Measurements from ENCODE around the gene LYRM4. TPM values are rescaled to one million over a fixed set of nuclear protein-coding genes. Genes with fewer than 3 reads are reported as not detected.

LYRM4 gene
- total and polyA plus RNA-seq, 8 donors: 25.2 to 47.4 (median 42.0) TPM

DNA sequence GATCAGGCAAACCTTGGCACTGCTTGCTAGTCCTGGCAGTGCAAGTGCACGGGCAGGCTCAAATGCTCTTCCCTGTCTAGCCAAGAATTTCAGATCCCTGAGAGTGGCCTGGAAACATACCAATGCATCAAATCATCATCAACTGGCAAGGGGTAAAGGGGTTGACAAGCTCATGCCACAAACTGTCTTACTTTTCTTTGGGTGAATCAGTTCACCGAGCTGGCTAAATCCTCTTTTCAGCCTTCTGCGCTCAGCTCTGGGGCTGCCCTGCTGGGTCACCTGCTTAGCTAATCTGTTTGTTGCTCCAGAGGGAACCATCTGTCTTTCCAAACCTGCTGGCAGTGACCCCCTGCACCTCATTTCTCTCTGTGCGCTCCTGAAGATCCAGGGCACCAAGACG is 59.5 kb downstream of the LYRM4 start:
- intact Hi-C loops (cut with DNase I): no loop called here
- Histone ChIP-seq H3K4me1 (peaks cover 13 to 18% of the 10 kb centered on the region in 2 donors), H3K27ac (no peak overlapping the region), H3K27me3 (no peaks in the 10 kb centered on the region), H3K9me3 (no peaks in the 10 kb centered on the region), H3K36me3 (no peaks in the 10 kb centered on the region), H3K4me3 (no peak overlapping the region)
- ATAC-seq: no peak
- no peak for DNase-seq
- TF ChIP-seq, protein P1, sequence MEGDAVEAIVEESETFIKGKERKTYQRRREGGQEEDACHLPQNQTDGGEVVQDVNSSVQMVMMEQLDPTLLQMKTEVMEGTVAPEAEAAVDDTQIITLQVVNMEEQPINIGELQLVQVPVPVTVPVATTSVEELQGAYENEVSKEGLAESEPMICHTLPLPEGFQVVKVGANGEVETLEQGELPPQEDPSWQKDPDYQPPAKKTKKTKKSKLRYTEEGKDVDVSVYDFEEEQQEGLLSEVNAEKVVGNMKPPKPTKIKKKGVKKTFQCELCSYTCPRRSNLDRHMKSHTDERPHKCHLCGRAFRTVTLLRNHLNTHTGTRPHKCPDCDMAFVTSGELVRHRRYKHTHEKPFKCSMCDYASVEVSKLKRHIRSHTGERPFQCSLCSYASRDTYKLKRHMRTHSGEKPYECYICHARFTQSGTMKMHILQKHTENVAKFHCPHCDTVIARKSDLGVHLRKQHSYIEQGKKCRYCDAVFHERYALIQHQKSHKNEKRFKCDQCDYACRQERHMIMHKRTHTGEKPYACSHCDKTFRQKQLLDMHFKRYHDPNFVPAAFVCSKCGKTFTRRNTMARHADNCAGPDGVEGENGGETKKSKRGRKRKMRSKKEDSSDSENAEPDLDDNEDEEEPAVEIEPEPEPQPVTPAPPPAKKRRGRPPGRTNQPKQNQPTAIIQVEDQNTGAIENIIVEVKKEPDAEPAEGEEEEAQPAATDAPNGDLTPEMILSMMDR (IDR thresholded peaks at IDR 0.05): no peak

DNA sequence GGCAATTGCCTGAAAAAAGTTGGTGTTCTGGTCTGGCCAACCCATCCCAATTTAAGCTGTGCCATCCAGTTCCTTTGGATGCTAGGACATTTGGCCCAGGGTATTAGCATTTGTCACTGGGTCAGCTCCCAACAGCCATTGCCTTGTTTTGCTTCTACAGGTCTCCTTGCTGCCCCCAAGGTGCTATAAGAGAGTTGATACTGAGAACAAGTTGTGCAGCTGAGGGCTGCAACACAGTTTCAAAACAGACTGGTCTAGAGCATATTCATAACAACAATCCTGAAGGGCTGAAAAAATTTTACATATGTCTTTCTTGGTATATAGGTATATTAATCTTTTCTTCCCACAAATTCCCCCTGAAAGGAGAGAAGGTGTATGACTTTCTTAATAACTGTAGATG is 61.0 kb downstream of the LYRM4 start:
- no peak overlapping the region for H3K27ac ChIP-seq
- H3K4me1 ChIP-seq: peaks cover 0 to 6% of the 10 kb centered on the region in 2 donors
- no peak overlapping the region for H3K4me3 ChIP-seq
- TF ChIP-seq, protein P1 (IDR thresholded peaks at IDR 0.05): no peak
- intact Hi-C loops (cut with DNase I): no loop called here
- H3K27me3 ChIP-seq: no peaks in the 10 kb centered on the region
- DNase-seq (no peak), ATAC-seq (no peak)
- H3K36me3 ChIP-seq: no peaks in the 10 kb centered on the region
- H3K9me3 ChIP-seq: no peaks in the 10 kb centered on the region

DNA sequence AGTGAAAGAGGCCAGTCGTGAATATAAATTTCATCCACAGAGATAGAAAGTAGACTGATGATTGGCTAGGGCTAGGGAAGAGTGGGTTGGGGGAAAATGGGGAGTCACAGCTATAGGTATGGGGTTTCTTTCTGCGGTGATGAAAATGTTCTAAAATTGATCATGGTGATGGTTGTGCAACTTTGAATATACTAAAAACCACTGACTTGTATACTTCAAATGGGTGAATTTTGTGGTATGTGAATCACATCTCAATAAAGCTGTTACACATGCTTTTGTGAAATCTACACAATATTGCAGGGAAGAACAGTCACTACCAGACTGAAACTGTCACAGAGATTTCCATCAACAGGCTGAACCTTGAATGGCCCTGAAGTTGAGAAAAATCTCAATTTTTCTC is 61.5 kb downstream of the LYRM4 start:
- no peak overlapping the region for H3K27ac ChIP-seq
- no peaks in the 10 kb centered on the region for H3K27me3 ChIP-seq
- H3K4me1 ChIP-seq: peaks cover 0 to 2% of the 10 kb centered on the region in 2 donors
- no peak overlapping the region for H3K4me3 ChIP-seq
- intact Hi-C loops (cut with DNase I): no loop called here
- ATAC-seq (no peak), DNase-seq (no peak)
- H3K36me3 ChIP-seq: no peaks in the 10 kb centered on the region
- TF ChIP-seq, protein P1 (IDR thresholded peaks at IDR 0.05): no peak
- no peaks in the 10 kb centered on the region for H3K9me3 ChIP-seq

DNA sequence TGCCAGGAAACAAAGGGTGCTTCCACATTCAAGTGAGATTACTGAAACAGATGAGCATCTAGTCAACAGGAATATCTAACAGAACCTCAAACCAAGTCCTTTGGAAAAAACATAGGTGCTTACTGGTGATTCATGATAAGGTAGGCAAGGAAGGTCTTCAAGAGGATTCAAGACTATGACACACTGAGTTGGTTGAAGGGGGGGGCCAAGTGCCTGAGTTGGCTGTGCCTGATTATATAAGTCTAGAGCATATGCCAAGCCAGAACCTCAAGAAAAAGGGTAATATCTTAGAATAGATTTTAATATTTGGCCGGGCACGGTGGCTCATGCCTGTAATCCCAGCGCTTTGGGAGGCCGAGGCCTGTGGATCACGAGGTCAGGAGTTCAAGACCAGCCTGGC is 63.7 kb downstream of the LYRM4 start:
- TF ChIP-seq, protein P1 (IDR thresholded peaks at IDR 0.05): no peak
- intact Hi-C loops (cut with DNase I): no loop called here
- Histone ChIP-seq H3K4me3 (no peak overlapping the region), H3K9me3 (no peaks in the 10 kb centered on the region), H3K36me3 (no peaks in the 10 kb centered on the region), H3K27ac (no peak overlapping the region), H3K4me1 (no peaks in the 10 kb centered on the region), H3K27me3 (no peaks in the 10 kb centered on the region)
- DNase-seq (no peak), ATAC-seq (no peak)

DNA sequence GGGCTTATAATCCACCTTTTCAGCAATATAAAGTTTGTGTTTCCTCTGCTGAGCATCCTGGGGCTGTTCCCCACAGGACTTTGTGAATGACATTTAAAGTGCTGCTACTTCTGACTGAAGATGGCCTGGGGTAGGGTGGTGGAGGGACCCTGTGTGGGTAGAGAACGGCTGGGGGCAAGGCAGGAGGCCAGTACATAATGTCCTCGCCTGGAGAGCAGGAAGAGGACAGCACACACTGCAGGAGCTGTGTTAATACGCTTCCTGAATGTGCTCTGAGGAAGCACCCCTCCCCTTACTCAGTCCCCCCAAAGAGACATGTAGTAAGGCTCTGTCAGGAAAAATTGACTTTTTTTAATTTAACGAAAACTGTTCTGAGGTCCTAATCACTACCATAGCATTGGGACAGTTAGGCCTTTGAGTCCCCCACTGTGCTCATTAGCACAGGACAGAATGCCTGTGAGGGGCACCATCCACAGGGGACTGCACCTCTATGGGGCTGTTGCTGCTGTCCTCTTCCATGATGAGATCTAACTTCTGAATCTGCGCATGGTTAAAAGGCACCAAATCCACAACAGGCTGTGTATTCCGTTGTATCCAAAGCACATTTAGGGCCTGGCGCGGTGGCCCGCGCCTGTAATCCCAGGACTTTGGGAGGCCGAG is 68.5 kb downstream of the LYRM4 start:
- Histone ChIP-seq H3K4me1 (no peaks in the 10 kb centered on the region), H3K36me3 (no peaks in the 10 kb centered on the region), H3K27me3 (no peaks in the 10 kb centered on the region), H3K4me3 (no peak overlapping the region), H3K27ac (no peak overlapping the region), H3K9me3 (no peaks in the 10 kb centered on the region)
- intact Hi-C loops (cut with DNase I): no loop called here
- TF ChIP-seq, protein P1 (IDR thresholded peaks at IDR 0.05): no peak
- ATAC-seq: no peak
- no peak for DNase-seq
